8988T (cell line): Measurements from ENCODE around the gene TRIM39.
"Not testable (repeated sequence)": the region's sequence is repeated elsewhere in the genome, so short reads cannot be mapped to it uniquely, and the experiment has no call there.

ENCODE experiments used
- DNase-seq: peaks from one replicate; pipeline ENCODE4 v3.0.0; 2011

Gene TRIM39

DNA sequence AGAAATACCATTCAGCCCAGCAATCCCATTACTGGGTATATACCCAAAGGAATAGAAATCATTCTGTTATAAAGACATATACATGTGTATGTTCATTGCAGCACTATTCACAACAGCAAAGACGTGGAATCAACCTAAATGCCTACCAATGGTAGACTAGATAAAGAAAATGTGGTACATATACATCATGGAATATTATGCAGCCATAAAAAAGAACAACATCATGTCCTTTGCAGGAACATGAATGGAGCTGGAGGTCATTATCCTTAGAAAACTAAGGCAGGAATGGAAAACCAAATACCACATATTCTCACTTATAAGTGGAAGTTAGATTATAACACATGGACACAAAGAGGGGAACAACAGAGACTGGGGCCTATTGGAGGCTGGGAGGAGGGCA is 42.6 kb downstream of the TRIM39 start:
- not testable (repeated sequence) for DNase-seq

DNA sequence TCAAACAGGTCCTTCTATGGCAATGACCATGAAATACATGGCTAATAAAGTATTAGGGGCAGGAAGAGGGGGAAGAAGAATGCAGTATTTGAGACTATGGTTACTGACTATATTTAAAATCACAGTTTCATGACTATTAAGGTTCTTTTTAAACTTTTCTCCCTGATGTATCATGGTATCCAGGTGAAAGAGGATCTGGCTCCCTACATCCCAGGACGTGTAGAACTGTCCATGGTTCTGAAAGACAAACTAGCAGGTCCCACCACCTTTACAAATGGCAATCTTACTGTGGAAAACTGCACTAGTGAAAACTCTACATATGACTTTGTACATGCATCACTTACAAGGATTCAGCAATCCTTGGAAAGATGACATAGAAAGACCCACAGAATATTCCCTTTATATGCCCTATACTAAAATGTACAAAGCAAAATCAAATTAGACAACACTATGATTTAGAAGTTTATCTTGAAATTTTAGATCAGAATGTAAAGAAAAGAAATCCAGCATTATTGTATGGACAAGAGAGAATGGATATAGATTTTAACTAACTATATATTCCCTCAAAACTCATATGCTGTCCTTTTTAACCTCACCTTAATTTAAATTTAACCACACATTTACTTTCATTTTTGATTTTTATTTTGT is 51.7 kb downstream of the TRIM39 start:
- no peak for DNase-seq

DNA sequence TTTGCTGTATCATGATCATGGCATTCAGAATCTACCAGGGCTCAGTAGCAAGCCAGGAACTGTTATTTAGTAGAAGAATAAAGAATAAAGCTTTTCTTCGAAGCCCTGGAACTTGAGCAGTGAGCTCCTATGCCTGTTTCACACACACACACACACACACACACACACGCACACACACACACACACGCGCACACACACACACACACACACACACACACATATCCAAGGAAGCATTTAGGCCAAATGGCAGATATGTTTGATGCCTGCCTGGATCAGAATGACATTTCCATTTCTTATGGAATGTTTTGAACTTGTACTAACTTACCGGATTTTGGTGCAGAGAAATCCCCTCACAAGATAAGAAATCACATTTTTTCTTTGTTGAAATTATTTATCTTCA is 53.7 kb downstream of the TRIM39 start:
- DNase-seq: no peak

DNA sequence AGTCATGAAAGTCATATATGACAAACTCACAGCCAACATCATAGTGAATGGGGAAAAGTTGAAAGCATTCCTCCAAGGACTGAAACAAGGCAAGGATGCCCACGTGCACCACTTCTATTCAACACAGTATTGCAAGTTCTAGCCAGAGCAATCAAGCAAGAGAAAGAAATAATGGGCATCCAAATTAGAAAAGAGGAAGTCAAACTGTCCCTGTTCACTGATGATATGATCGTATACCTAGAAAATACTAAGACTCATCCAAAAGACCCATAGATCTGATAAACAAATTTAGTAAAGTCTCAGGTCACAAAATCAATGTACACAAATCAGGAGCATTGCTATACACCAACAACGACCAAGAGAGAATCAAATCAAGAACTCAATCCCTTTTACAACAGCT is 59.4 kb downstream of the TRIM39 start:
- no peak for DNase-seq

DNA sequence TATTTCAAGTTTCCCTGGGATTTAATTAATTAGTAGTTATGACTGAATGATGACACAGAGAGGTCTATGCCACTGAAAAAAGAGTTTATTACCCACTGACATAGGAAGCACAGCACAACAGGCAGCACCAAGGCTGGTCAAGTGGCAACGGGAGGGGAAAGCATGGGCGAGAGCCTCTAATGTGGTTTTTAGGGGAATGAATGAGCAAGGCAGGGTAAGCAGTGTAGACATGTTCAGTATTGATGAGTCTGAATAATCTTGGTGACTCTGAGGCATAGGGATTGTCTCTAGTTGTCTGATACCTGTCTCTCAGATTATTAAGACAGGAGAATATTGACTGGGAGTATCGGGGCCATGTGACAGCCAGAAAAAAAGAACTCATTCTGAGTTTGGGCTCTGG is 64.5 kb downstream of the TRIM39 start:
- no peak for DNase-seq
